HFF-Myc (cell line): ENCODE results near the gene JSRP1.

Experiments used
- DNase-seq: peaks from one replicate; pipeline ENCODE4 v3.0.0-alpha.2; 2011; ENCODE audit warnings: low read depth; ENCODE audit errors: extremely low read depth
- H3K4me3 ChIP-seq: replicated peaks from 2 replicates; pipeline ENCODE4 v1.5.1; 2011; ENCODE audit warnings: low read depth, mild to moderate bottlenecking, control low read depth, low read length
- CTCF ChIP-seq: IDR thresholded peaks from 2 replicates; pipeline ENCODE4 v1.5.1; 2012; ENCODE audit warnings: mild to moderate bottlenecking, low read depth, low read length, control low read depth; ENCODE audit errors: missing control alignments

Gene JSRP1

DNA sequence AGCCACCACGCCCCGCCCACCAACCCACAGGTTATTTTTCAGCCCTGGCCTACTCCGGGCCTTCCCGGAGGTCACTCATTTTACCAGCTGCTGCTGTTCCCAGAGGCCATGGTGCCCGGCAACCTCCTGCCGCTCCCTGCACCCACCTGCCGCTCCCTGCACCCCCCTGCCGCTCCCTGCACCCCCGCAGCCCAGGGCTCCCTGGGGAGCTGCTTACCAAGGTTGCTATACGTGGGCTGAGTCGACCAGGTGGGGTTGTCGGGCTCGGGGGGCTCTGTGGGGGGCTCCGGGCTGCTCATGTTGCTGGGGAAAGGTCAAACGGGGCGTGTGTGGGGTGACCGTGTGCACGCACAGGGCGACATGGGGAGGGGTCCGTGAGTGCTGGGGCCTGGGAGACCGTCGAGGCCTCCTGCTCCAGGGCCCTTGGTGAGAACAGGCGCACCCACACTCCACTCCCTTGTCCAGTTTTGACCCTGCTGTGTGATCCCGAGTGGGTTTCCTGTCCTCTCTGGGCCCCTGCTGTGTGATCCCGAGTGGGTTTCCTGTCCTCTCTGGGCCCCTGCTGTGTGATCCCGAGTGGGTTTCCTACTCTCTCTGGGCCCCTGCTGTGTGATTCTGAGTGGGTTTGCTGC, 24.5 kb upstream of the JSRP1 start:
- H3K4me3 ChIP-seq, result no peak overlapping the region
- no peak for DNase-seq
- TF ChIP-seq CTCF, result no peak

GRCh38 chr19:2278459-2279158, 22.4 kb upstream of the JSRP1 start:
- no peak overlapping the region for H3K4me3 ChIP-seq
- DNase-seq, result no peak
- TF ChIP-seq CTCF, result no peak

GRCh38 chr19:2277138-2277537, 20.9 kb upstream of the JSRP1 start:
- no peak for DNase-seq
- TF ChIP-seq CTCF, result no peak
- no peak overlapping the region for H3K4me3 ChIP-seq

- H3K4me3 ChIP-seq, result no peak overlapping the region
- no peak for TF ChIP-seq CTCF
- DNase-seq, result no peak
Observed at GRCh38 chr19:2276429-2276986, 20.3 kb upstream of the JSRP1 start.

DNA sequence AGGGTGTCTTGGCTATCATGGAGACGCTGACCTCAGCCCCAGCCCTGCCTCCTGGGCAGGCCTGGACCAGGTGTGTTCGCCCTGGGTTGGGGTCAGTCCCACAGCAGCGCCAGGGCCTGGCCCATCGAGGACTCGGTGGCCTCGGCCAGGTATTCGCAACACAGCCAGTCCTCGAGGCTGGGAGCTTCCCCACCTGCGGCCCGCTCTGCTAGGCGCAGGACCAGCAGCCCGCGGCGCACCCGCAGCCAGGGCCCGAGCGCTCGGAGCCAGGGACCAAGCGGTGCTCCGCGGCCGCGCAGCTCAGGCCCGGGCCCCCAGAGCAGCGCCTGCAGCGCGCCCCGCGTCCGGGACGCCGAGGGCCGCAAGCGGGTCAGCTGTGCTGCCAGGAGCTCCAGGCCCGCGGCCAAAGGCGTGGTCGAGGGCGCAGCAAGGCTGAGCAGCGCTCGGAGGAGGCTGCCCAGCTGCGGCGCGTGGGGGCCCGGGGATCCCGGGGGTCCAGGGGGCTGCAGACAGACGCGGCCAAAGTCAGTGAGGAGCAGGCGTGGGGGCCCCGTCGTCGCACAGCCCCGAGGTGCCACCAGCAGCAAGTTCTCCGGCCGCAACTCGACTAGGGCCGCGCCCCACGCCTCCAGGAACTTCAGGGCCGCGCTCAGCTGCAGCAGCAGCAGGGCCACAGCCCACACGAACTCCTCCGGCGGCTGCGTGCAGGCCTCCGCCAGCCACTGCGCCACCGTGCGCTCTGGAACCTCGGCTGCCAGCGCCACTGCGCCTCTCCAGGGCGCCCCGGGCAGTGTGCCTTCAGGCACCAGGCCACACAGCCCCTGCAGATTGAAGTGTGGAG, 19.6 kb upstream of the JSRP1 start:
- DNase-seq, result no peak
- H3K4me3 ChIP-seq, result no peak overlapping the region
- TF ChIP-seq CTCF, result no peak

- TF ChIP-seq CTCF, result peak; percentile 48
- no peak overlapping the region for H3K4me3 ChIP-seq
- no peak for DNase-seq
Observed at GRCh38 chr19:2274931-2275535, 18.8 kb upstream of the JSRP1 start.
